ENCODE results near the gene BTNL8.

- TF ChIP-seq GFI1 (CRISPR knock-in tag; IDR thresholded peaks at IDR 0.05; ENCODE audit: borderline replicate concordance) (no peak), ATRX (CRISPR knock-in tag; IDR thresholded peaks at IDR 0.05; ENCODE audit: borderline replicate concordance) (no peak), KDM5B (CRISPR knock-in tag; IDR thresholded peaks at IDR 0.05; ENCODE audit: borderline replicate concordance) (no peak), ZBED4 (CRISPR knock-in tag; IDR thresholded peaks at IDR 0.05; ENCODE audit: borderline replicate concordance) (no peak), NPAS2 (CRISPR knock-in tag; IDR thresholded peaks at IDR 0.05; ENCODE audit: borderline replicate concordance) (no peak), BRF2 (CRISPR knock-in tag; IDR thresholded peaks at IDR 0.05) (no peak), ZNF530 (CRISPR knock-in tag; IDR thresholded peaks at IDR 0.05; ENCODE audit: low read depth) (no peak), FOXP1 (IDR thresholded peaks at IDR 0.05) (no peak), FOXP1 (CRISPR knock-in tag; IDR thresholded peaks at IDR 0.05) (no peak), ETV6 (CRISPR knock-in tag; conservative IDR thresholded peaks at IDR 0.05) (no peak), NFIC (IDR thresholded peaks at IDR 0.05; ENCODE audit: low read length) (no peak), SMAD3 (CRISPR knock-in tag; IDR thresholded peaks at IDR 0.05) (no peak)
These were observed 49.1 kb upstream of the BTNL8 start for GRCh38 chr5:180849827-180850226.

Measured in HepG2 (cell line).